Stimulated activated CD4-positive, alpha-beta T cell treated with anti-CD3 and anti-CD28 coated beads, Interleukin-15, amount 100 ng/mL, for 24 hours (primary cell): ENCODE data around the gene SDK1.

Experiments
- DNase-seq: peaks from one replicate; pipeline ENCODE4 v3.0.0-alpha.2; 2020

SDK1 gene

GRCh38 chr7:3292694-3293093 is 8.4 kb upstream of the SDK1 start:
- no peak for DNase-seq

GRCh38 chr7:3294432-3295100 is 6.5 kb upstream of the SDK1 start:
- DNase-seq = no peak

DNA sequence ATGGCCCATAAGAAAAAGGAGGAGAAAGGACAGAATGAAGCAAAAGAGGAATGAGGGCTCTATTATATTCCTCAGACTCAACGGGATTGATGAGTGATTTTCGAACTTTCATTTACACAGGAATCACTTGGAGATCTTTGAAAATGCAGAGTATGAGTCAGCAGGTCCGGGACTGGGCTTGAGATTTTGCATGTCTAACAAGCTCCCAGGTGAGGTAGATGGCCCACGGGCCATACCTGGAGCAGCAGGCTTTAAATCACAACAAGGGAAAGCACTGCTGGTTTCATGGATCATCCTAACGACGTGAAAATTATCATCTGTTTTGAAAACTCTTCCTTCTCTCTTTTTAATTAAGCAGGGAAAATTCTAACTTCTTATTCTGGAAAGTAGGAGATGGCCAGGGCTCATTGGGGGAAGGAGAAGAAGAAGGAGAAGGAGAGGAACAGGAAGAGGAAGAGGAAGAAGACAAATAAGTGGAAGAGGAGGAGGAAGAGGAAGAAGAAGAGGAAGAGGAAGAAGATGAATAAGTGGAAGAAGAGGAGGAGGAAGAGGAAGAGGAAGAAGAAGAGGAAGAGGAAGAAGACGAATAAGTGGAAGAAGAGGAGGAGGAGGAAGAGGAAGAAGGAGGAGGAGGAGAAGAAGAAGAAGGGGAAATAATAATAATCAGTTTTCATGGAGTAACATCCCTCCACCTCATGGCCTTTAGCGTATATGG is 3.8 kb upstream of the SDK1 start:
- DNase-seq = no peak

GRCh38 chr7:3300221-3300650 is 816 bp upstream of the SDK1 start:
- peak; percentile 14 for DNase-seq

- no peak for DNase-seq
Observed at GRCh38 chr7:3301449-3301731, 338 bp downstream of the SDK1 start.

DNA sequence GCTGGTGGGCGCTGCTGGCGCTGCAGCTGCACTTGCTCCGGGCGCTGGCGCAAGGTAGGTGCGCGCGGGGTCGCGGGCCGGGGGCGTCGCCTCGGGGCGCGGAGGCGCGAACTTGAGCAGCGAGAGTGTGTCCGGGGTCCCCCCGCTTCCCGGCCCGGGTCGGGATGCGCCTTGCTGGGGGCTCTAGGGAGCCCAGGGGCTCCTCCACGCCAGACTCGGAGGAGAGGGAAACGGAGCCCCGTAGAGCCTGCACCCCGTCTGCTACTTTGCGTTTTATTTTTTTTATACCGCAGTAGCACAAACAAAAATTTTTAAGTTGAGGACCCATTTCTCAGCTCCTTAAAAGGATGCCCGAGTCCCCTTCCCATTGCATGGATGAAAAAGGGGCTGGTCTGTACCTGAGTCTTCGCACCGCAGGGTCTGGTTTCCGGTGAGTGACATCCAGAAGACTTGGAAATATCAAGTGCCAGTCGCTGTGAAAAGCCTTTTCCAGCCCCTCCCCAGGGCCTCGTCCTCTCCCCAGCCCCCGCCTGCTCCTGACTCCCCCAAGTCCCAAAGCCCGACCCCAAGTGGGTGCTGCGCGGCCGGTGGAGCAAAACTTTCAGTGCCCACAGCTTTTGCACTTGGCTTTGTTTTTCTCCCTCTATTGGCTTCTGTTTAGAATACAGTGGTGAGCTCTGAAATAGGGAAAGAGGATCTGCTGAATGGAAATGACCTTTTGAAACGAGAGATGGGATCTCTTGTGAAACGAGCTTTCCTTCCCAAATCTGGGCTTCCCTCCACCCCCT is 973 bp downstream of the SDK1 start:
- DNase-seq = peak; percentile 14

DNA sequence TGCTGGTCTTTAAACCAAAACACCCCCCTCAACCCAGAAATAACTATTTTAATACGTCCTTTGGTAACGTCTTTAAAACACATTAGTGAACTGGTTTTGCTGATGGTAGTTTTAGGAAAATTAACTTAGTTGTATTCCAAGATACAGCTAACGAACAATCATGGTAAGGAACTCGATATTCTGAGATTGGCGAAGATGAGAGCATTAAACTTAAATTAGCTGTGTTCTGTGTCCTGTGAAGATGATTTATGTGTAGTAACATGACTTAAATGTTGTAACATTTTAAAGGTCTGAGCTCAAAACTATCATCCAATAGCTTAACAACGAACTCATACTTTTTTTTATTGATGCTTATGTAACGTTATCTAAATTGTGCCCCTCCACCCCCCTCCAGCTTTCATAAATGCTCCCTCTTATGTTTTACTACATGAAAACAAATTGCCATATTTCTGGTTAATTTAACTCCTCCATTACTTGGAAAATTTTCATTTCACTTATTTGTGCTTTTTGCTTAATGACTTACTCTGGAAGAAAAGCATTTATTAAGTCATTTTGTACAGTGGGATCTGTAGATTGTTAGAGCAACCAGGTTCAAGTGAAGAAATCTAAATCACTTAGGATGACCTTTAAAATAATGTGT is 1.7 kb downstream of the SDK1 start:
- no peak for DNase-seq

GRCh38 chr7:3304131-3304530 is 3.1 kb downstream of the SDK1 start:
- DNase-seq = no peak

- DNase-seq = no peak
Observed at GRCh38 chr7:3307435-3307834, 6.4 kb downstream of the SDK1 start.

GRCh38 chr7:3309140-3309539 is 8.1 kb downstream of the SDK1 start:
- DNase-seq = no peak

DNA sequence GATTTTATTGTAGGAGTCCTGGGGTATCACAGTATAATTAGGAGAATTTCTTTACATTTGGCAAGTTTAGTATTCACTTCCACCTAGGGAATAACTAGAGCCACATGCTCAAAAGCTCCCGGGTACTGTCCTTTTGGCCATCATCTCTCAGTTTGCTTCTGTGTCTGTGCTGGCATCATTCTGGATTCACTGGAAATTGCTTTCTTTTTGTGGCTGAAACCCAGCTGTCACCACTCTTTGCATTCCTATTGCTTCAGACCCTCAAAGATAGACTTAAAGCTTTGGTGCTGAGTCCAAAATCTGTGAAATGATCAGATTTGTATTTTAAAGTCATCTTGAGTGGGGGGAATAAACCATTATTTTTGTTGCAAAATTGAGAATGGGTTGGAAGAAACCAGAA is 8.9 kb downstream of the SDK1 start:
- no peak for DNase-seq

DNA sequence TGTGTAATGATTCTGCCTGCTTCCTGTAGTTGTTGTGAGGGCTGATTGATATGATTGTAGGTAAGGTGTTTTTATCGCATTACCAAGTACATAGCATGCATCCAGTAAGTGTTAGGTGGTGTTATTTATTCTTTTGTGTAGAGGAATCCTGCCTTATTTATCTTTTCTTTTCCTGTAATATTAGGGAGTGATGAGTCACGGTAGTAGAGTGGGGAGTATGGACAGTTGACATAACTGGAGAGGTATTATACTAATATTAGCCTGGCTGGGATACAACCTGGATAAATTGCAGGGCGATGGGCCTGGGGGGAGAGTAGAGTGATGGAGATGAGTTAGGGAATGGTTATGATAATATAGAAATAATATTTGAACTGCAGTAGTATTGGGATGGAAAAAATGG is 9.8 kb downstream of the SDK1 start:
- DNase-seq = no peak

DNA sequence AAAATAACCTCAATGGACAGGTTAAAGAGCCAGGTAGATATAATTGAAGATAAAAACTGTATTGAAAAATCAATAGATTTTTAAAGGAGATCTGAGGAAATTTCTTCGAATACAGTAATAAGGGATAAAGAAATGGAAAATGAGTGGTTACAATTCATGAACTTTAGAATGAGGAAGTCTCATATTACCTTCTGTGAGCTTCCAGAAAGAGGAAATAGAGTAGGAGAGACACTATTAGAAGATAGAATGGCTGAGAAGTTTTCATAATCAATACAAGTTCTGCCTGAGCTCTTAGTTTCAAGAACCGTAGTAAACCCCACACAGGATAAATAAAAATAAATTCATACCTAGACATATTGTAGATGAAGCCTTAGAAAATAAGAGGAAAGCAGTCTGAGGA is 11.5 kb downstream of the SDK1 start:
- no peak for DNase-seq

GRCh38 chr7:3318874-3319273 is 17.8 kb downstream of the SDK1 start:
- no peak for DNase-seq

- DNase-seq = no peak
Observed at GRCh38 chr7:3321206-3321605, 20.2 kb downstream of the SDK1 start.

- no peak for DNase-seq
Observed at GRCh38 chr7:3321745-3322144, 20.7 kb downstream of the SDK1 start.

DNA sequence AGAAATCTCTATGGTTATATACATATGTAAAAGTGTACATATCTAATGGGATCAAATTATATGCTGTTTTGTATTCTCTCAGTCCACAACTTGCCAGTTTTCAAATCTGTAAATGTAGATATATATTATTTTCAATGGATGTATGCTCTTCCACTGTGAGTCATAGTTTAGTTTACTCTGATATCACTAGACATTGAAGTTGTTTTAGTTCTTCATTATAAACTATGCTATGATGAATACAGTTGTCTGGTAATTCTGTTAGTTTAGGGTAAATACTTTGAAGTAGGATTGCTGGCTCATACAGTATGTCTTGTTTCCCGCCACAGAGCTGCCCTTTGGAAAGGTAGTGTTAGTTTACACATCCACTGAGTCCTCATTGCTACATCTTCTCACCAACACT is 25.2 kb downstream of the SDK1 start:
- DNase-seq = no peak

DNA sequence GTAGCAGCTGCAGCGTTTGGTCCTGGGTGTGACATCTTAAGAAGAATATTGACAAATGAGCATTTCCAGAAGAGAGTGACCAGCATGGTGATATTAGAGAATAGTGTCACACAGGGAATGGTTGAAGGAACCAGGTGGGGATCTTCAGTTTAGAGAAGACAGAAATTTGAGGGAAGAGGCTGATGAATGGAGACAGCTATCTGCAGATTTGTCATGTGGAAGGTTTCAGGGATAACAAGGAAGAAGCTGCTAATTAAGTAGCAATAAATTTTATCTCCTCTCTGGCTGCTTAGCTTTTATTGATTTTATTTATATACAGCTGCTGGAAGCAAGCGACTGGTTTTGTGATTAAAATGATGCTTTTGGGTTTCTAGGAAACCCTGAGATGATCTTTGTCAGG is 26.0 kb downstream of the SDK1 start:
- no peak for DNase-seq

DNA sequence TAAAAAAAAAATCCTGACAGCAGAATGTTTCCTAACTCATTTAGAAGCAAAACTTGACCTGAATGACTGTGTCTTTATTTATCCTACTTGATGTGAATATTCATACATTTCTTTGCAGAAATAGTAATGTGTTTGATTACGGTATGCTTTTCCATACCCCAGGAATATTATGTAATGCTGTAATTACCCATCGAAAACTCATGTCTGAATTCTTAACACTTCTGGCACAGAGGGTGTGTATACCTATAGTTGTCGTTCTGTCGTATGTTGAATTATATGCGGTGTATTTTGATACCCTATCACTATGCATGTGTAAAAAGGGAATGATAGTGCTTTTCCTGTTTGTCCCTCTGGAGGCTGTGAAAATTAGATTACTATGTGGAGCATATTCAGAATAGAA is 26.6 kb downstream of the SDK1 start:
- no peak for DNase-seq

GRCh38 chr7:3332308-3332707 is 31.3 kb downstream of the SDK1 start:
- DNase-seq = no peak

DNA sequence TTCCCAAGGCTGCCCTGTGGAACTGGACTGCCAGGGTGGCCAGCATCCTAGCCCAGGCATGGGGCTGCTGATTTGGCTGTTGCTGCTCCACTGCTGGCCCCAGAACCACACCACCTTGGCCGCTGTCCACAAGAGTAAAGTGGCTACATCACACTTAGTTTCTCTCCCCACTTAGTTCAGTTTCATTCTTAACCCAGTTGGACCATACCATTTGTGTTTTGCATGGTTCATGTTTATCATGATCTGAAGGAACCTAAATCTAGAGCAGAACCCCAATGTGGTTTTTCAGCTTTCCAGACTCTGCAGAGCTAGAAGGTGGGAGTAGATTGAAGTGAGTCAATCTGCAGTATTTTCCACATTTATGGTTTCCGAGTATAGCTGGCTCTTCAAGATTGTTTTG is 32.8 kb downstream of the SDK1 start:
- DNase-seq = no peak

GRCh38 chr7:3336042-3336665 is 35.1 kb downstream of the SDK1 start:
- DNase-seq = no peak

GRCh38 chr7:3338161-3338560 is 37.1 kb downstream of the SDK1 start:
- DNase-seq = no peak
